Measurements from ENCODE around the gene PLOD1.

DNA sequence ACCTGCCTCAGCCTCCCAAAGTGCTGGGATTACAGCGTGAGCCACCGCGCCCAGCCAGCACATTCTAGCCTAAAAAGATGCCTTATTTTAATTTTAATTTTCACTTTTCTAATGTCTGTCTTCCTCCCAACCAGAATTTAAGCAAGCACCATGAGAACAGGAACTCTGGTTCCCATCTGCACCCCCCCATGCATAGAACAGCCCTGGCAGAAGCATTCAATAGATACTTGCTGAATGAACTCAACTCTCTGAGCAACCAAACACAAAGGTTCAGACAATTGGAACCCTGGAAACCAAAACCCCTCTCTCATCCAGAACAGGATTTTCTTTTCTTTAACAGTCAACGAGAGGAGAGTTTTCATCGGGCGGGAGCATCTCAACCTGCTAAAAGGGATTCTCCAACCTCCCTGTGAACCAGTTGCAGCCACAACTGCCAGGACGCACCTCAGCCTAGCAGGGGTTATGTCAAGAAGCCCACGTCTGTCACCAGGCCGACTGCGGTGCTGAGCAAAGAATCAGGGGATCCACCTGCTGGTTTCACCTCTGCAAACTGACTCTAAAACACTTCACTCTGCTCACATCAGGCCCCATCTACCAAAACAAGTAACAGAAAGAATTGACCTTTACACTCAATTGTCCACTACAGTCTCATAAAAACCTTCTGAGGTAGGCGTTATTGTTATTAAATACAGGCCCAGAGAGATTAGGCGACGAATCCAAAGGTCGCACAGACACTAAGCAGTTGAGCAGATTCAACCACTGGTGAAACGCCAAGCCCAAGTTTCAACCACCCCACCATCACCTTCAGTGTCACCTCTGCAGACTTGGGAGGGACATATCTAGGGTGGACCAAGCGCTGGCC is 10.0 kb upstream of the PLOD1 start:
- TF ChIP-seq CTCF (conservative IDR thresholded peaks at IDR 0.05 in 1 of 2, IDR thresholded peaks at IDR 0.05 in 1 of 2; ENCODE audit: extremely low read depth in 1 of 2, insufficient read depth in 1 of 2, low read depth in 1 of 2, low read length in 2 of 2) (no peak), EZH2 (IDR thresholded peaks at IDR 0.05; ENCODE audit: borderline replicate concordance, low read length) (no peak)
